ENCODE data around the gene NDUFV1. TPM values are rescaled to one million over a fixed set of nuclear protein-coding genes. Genes with fewer than 3 reads are reported as not detected.

The NDUFV1 gene
- polyA plus RNA-seq, 1 of the 3 experiments (the other 2 are of a cell fraction): 278 TPM

- no peak overlapping the region for H2AFZ ChIP-seq (ENCODE audit: low read depth)
- peaks cover 0 to 13% of the 10 kb centered on the region in 2 experiments; a peak in 1 of 4 replicates for H3K4me1 ChIP-seq (ENCODE audit: control insufficient read depth in 1 of 2, insufficient read depth in 2 of 2, low read depth in 1 of 2, low read length in 1 of 2)
- no peaks in the 10 kb centered on the region for H3K36me3 ChIP-seq (replicated peaks in 1 of 2; ENCODE audit: control insufficient read depth in 1 of 2, insufficient read depth in 2 of 2, low read length in 1 of 2)
- H3K4me2 ChIP-seq: no peak overlapping the region
- no peak overlapping the region for H3K27ac ChIP-seq (ENCODE audit: low read depth in 2 of 2, low read length in 1 of 2)
- no peaks in the 10 kb centered on the region for H3K9me2 ChIP-seq
- no peaks in the 10 kb centered on the region for H3K27me3 ChIP-seq (ENCODE audit: insufficient read depth)
- TF ChIP-seq EP300 (IDR thresholded peaks at IDR 0.05; ENCODE audit: borderline replicate concordance in 1 of 2, low read depth in 1 of 2, low read length in 1 of 2): no peak
- no peak for TF ChIP-seq GABPA (IDR thresholded peaks at IDR 0.05; ENCODE audit: low read depth)
- no peak for TF ChIP-seq JUND (IDR thresholded peaks at IDR 0.05)
- TF ChIP-seq FOXM1 (IDR thresholded peaks at IDR 0.05; ENCODE audit: low read depth): no peak
- TF ChIP-seq, protein P1, sequence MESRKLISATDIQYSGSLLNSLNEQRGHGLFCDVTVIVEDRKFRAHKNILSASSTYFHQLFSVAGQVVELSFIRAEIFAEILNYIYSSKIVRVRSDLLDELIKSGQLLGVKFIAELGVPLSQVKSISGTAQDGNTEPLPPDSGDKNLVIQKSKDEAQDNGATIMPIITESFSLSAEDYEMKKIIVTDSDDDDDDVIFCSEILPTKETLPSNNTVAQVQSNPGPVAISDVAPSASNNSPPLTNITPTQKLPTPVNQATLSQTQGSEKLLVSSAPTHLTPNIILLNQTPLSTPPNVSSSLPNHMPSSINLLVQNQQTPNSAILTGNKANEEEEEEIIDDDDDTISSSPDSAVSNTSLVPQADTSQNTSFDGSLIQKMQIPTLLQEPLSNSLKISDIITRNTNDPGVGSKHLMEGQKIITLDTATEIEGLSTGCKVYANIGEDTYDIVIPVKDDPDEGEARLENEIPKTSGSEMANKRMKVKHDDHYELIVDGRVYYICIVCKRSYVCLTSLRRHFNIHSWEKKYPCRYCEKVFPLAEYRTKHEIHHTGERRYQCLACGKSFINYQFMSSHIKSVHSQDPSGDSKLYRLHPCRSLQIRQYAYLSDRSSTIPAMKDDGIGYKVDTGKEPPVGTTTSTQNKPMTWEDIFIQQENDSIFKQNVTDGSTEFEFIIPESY (IDR thresholded peaks at IDR 0.05; ENCODE audit: borderline replicate concordance, low read depth): no peak
- TF ChIP-seq, protein P2, sequence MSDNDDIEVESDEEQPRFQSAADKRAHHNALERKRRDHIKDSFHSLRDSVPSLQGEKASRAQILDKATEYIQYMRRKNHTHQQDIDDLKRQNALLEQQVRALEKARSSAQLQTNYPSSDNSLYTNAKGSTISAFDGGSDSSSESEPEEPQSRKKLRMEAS (IDR thresholded peaks at IDR 0.05; ENCODE audit: low read depth): no peak
- TF ChIP-seq MEF2A (IDR thresholded peaks at IDR 0.05; ENCODE audit: borderline replicate concordance, low read depth): no peak
- no peak for TF ChIP-seq TAF1 (IDR thresholded peaks at IDR 0.05; ENCODE audit: borderline replicate concordance, low read depth, low read length)
- no peak for TF ChIP-seq TEAD4 (IDR thresholded peaks at IDR 0.05; ENCODE audit: borderline replicate concordance, insufficient read depth)
- no peak for TF ChIP-seq RCOR1 (IDR thresholded peaks at IDR 0.05; ENCODE audit: low read length)
- H3K4me3 ChIP-seq (ENCODE audit: low read depth in 2 of 2, low read length in 1 of 2): no peak overlapping the region
- CTCF ChIA-PET: interaction anchor here (1.0 to 17.8 kb wide), 4 partner anchors 12 to 55 kb away, joined by 3 to 308 read pairs (median 56); partner anchors contain the start of genes ACY3 and TBX10
- WGBS (ENCODE audit: low lambda C conversion rate): 81% methylated on average over 10 of the region's 10 CpGs
- no peak overlapping the region for H3K9ac ChIP-seq
- H3K9me3 ChIP-seq: no peaks in the 10 kb centered on the region
- H3K79me2 ChIP-seq (ENCODE audit: insufficient read depth): no peaks in the 10 kb centered on the region
- POLR2A ChIA-PET: no interaction called here
- DNase-seq: no peak
- no peaks in the 10 kb centered on the region for H4K20me1 ChIP-seq (ENCODE audit: insufficient read depth)
- H3F3A ChIP-seq (replicated peaks; ENCODE audit: insufficient read depth): no peaks in the 10 kb centered on the region
Observed at GRCh38 chr11:67626970-67627369, 20.2 kb downstream of the NDUFV1 start.

DNA sequence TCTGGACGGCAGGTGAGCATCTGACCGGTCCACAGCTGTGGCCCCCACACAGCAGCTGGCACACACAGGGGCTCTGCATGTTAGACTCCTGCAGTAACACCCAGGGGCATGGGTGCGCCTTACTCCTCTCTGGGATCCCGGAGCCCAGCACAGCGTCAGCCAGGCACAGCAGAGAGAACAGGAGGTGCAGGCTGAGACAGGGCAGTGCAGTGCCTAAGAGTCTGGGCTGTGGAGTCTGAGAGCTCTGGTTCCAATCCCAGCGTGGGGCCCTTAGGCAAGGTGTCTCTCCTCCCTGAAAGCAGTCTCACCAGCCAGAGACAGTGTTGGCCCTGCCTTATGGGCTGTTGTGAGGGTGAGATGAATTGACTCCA lies 20.7 kb downstream of the NDUFV1 start:
- H3K4me2 ChIP-seq: no peak overlapping the region
- TF ChIP-seq NRF1 (IDR thresholded peaks at IDR 0.05; ENCODE audit: low read depth, low read length) (no peak), NFIC (IDR thresholded peaks at IDR 0.05; ENCODE audit: borderline replicate concordance) (no peak), ELF1 (IDR thresholded peaks at IDR 0.05) (no peak), RFX5 (IDR thresholded peaks at IDR 0.05; ENCODE audit: low read length) (no peak), SIN3A (IDR thresholded peaks at IDR 0.05; ENCODE audit: borderline replicate concordance, low read depth, low read length) (no peak), YY1 (IDR thresholded peaks at IDR 0.05; ENCODE audit: low read depth) (no peak), USF1 (IDR thresholded peaks at IDR 0.05; ENCODE audit: borderline replicate concordance, low read depth) (no peak), GABPA (IDR thresholded peaks at IDR 0.05; ENCODE audit: low read depth) (no peak), GATA2 (CRISPR knock-in tag; IDR thresholded peaks at IDR 0.05) (no peak), EP300 (IDR thresholded peaks at IDR 0.05; ENCODE audit: borderline replicate concordance in 1 of 2, low read depth in 1 of 2, low read length in 1 of 2) (no peak)
- TF ChIP-seq, protein P1 (IDR thresholded peaks at IDR 0.05; ENCODE audit: borderline replicate concordance, low read depth): no peak
- TF ChIP-seq, protein P3, sequence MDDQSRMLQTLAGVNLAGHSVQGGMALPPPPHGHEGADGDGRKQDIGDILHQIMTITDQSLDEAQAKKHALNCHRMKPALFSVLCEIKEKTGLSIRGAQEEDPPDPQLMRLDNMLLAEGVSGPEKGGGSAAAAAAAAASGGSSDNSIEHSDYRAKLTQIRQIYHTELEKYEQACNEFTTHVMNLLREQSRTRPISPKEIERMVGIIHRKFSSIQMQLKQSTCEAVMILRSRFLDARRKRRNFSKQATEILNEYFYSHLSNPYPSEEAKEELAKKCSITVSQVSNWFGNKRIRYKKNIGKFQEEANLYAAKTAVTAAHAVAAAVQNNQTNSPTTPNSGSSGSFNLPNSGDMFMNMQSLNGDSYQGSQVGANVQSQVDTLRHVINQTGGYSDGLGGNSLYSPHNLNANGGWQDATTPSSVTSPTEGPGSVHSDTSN (IDR thresholded peaks at IDR 0.05): no peak
- no peak for DNase-seq
- 83% methylated on average over 2 of the region's 6 CpGs for WGBS (ENCODE audit: low lambda C conversion rate)
- no peaks in the 10 kb centered on the region for H3F3A ChIP-seq (replicated peaks; ENCODE audit: insufficient read depth)
- H3K9ac ChIP-seq: no peak overlapping the region
- H2AFZ ChIP-seq (ENCODE audit: low read depth): no peak overlapping the region
- no peaks in the 10 kb centered on the region for H3K27me3 ChIP-seq (ENCODE audit: insufficient read depth)
- peaks cover 0 to 13% of the 10 kb centered on the region in 2 experiments; a peak in 1 of 4 replicates for H3K4me1 ChIP-seq (ENCODE audit: control insufficient read depth in 1 of 2, insufficient read depth in 2 of 2, low read depth in 1 of 2, low read length in 1 of 2)
- POLR2A ChIA-PET: no interaction called here
- no peaks in the 10 kb centered on the region for H3K9me3 ChIP-seq
- H3K9me2 ChIP-seq: no peaks in the 10 kb centered on the region
- no peaks in the 10 kb centered on the region for H3K79me2 ChIP-seq (ENCODE audit: insufficient read depth)
- no peaks in the 10 kb centered on the region for H3K36me3 ChIP-seq (replicated peaks in 1 of 2; ENCODE audit: control insufficient read depth in 1 of 2, insufficient read depth in 2 of 2, low read length in 1 of 2)
- no peaks in the 10 kb centered on the region for H4K20me1 ChIP-seq (ENCODE audit: insufficient read depth)
- CTCF ChIA-PET: interaction anchor here (1.0 to 17.8 kb wide), 5 partner anchors 12 to 55 kb away, joined by 3 to 308 read pairs (median 18); partner anchors contain the start of genes ACY3 and TBX10
- no peak overlapping the region for H3K4me3 ChIP-seq (ENCODE audit: low read depth in 2 of 2, low read length in 1 of 2)
- H3K27ac ChIP-seq (ENCODE audit: low read depth in 2 of 2, low read length in 1 of 2): no peak overlapping the region
